AG04450 (cell line): ENCODE data around the gene HLA-DQB1. TPM values are rescaled to one million over a fixed set of nuclear protein-coding genes. Genes with fewer than 3 reads are reported as not detected.
"Not testable (repeated sequence)": the region's sequence is repeated elsewhere in the genome, so short reads cannot be mapped to it uniquely, and the experiment has no call there.

Experiments used
- CTCF ChIA-PET: fragments of 300-600, 350-600 bp; formaldehyde crosslinking; extraction: SDS; loops from one replicate; lab custom pipeline; 2022; ENCODE audit warnings: antibody characterized with exemption, inconsistent platforms; lab: Charles Lee
- POLR2A ChIA-PET: fragments of 350-600 bp; formaldehyde crosslinking; extraction: SDS; loops from one replicate; lab custom pipeline; 2021; ENCODE audit warnings: antibody characterized with exemption, inconsistent platforms; lab: Yijun Ruan, JAX
- DNase-seq: peaks from one replicate; pipeline ENCODE4 v3.0.0-alpha.2; 2011; ENCODE audit warnings: low read depth, low spot score
- H3K27ac ChIP-seq: one replicate; pipeline ENCODE4 v1.5.1; 2012; ENCODE audit warnings: low read depth, low read length, control low read depth
- H3K27me3 ChIP-seq: one replicate; pipeline ENCODE4 v1.6.0; 2012; ENCODE audit warnings: low read length; ENCODE audit not compliant: control insufficient read depth, insufficient read depth
- H3K4me3 ChIP-seq: 2 replicates; pipeline ENCODE4 v1.5.1; 2011; ENCODE audit warnings: mild to moderate bottlenecking, low read depth, low read length, control low read depth
- H3K9me3 ChIP-seq: 2 replicates; pipeline ENCODE4 v1.5.1; 2012; ENCODE audit warnings: low read length; ENCODE audit not compliant: control insufficient read depth, insufficient read depth
- polyA plus RNA-seq: library from polyadenylated mRNA; depleted of rRNA; stranded (reverse); fragments of >200 nt; gene quantifications from 2 replicates; pipeline ENCODE4 v1.2.3, GENCODE V29; 2011
- TF ChIP-seq, protein P1 (sequence below): IDR thresholded peaks from 2 replicates; pipeline ENCODE4 v1.5.1; 2011; ENCODE audit warnings: low read depth, low read length, control low read depth, inconsistent platforms

HLA-DQB1 gene
- polyA plus RNA-seq, 1 experiment: not detected

DNA sequence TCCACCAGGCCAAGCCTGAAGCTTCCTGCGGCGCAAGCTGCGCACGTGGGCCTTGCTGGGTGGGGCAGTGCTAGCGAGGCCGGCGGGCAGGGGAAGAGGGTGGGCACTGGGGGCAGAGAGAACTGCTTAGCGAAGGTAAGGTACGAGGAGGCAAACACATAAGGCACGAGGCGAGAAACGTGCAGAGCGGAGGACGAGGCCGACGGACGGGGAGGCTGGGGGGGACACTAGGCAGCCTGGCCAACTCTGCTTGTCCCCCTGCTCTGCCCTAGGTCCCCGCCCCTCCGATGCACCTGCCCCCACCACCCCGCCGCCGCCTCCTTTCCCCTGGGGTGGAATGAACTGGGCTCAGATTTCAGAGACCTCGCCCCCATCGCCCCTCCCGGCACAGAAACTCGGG, 2.1 kb downstream of the HLA-DQB1 start:
- TF ChIP-seq, protein P1, sequence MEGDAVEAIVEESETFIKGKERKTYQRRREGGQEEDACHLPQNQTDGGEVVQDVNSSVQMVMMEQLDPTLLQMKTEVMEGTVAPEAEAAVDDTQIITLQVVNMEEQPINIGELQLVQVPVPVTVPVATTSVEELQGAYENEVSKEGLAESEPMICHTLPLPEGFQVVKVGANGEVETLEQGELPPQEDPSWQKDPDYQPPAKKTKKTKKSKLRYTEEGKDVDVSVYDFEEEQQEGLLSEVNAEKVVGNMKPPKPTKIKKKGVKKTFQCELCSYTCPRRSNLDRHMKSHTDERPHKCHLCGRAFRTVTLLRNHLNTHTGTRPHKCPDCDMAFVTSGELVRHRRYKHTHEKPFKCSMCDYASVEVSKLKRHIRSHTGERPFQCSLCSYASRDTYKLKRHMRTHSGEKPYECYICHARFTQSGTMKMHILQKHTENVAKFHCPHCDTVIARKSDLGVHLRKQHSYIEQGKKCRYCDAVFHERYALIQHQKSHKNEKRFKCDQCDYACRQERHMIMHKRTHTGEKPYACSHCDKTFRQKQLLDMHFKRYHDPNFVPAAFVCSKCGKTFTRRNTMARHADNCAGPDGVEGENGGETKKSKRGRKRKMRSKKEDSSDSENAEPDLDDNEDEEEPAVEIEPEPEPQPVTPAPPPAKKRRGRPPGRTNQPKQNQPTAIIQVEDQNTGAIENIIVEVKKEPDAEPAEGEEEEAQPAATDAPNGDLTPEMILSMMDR: no peak
- no peak overlapping the region for H3K27ac ChIP-seq
- no peak for DNase-seq
- CTCF ChIA-PET: no interaction called here
- no peaks in the 10 kb centered on the region for H3K27me3 ChIP-seq
- POLR2A ChIA-PET: no interaction called here
- no peak overlapping the region for H3K4me3 ChIP-seq
- no peaks in the 10 kb centered on the region for H3K9me3 ChIP-seq

DNA sequence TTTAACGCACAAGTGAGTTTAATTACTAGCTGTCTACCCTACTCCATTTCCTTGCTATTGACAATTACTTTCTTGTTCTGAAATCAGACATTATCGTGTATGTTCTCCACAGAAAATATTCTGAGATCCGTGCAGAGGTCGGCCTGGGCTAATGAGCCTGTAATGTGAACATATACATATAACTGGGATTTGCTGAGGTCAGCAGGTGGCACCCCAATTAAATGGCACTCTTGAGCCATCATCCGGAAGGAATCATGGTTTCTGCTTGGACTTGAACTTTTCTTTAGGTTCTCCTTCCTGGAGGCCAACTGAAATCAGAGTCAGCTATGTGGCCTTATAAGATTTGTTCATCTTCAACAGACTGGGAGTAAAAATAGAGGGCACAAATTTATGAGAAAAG, 3.6 kb downstream of the HLA-DQB1 start:
- no peak overlapping the region for H3K27ac ChIP-seq
- no peak for DNase-seq
- no peaks in the 10 kb centered on the region for H3K9me3 ChIP-seq
- ChIA-PET POLR2A (no interaction called here), CTCF (no interaction called here)
- no peaks in the 10 kb centered on the region for H3K27me3 ChIP-seq
- H3K4me3 ChIP-seq: no peak overlapping the region
- TF ChIP-seq, protein P1: no peak

DNA sequence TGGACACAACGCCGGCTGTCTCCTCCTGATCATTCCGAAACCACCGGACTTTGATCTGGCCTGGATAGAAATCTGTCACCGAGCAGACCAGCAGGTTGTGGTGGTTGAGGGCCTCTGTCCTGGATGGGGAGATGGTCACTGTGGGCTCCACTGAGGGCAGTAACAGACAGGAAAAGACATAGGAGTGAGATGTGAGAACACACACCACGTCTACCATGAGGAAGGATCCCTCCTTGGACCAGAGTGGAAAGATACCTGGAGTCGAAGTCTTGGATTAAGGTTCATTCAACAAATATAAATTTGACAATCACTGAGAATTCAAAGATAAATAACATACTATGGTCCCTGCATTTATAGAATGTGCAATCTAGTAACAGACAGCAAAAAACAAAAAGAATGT, 4.4 kb downstream of the HLA-DQB1 start:
- Histone ChIP-seq H3K9me3 (no peaks in the 10 kb centered on the region), H3K27ac (no peak overlapping the region), H3K27me3 (no peaks in the 10 kb centered on the region), H3K4me3 (no peak overlapping the region)
- CTCF ChIA-PET: no interaction called here
- DNase-seq: no peak
- POLR2A ChIA-PET: no interaction called here
- TF ChIP-seq, protein P1: no peak

DNA sequence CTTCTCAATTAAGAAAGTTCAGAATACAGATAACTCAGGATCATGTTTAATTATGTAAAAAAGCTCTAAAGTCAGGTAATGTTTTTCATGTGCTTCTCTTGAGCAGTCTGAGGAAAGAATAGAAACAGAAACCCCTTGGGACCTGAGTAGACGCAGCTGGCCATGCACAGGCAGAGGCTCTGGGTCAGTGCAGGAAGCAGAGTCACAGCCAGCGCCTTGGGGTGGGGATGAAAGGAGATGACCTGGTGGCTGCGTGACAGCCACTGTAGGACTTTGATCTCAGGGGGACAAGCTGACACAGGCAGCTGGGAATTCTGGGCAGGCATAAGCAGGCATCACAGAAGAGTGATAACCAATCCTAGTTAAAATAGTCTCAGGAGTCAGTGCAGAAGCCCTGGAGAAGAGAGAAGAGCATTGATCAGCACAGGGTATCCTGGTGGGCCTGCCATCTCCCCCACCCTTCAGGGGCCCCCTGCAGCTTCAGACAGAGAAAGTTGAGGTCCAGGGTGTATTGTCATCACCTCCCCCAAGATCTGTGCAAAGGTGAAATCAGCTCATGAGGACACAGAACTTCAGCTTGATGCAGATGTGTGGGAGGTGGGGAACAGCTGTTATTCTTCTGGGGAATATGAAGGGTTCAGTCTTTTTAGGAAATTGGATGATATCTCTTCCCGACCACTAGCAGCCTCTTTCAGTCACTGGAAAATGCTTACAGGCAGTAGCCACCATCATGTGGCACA, 6.4 kb downstream of the HLA-DQB1 start:
- TF ChIP-seq, protein P1: no peak
- Histone ChIP-seq H3K4me3 (no peak overlapping the region), H3K9me3 (no peaks in the 10 kb centered on the region), H3K27me3 (no peaks in the 10 kb centered on the region), H3K27ac (no peak overlapping the region)
- POLR2A ChIA-PET: no interaction called here
- DNase-seq: no peak
- CTCF ChIA-PET: no interaction called here

DNA sequence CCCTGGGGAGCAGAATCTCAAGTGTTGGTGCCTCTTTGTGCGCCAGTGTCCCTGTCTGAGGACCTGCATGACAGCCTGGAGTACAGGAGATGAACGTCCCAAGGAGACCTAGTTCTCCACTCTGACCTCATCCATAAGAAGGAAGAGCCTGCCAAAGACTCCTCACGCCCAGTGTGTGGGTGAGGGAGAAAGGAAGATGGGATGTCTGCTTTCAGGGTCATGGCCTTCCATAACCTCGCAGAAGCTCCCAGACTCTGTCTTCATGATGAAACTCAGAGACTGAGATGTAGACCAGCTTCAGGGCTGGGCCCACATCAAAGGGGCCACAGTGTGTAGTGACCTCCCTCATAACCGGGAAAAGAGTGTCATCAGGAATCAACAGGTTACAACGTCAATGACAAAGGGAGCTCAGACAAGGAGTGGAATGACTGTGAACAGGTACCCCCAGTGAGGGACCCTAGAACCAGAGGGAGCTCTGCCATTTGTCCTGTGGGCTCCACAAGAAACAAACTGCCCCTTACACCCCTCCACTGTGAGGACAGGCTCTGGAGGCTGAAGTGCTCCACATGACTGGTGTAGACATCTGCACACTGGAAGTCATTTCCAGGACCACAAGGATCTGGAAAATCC, 8.1 kb downstream of the HLA-DQB1 start:
- POLR2A ChIA-PET: no interaction called here
- Histone ChIP-seq H3K27me3 (no peaks in the 10 kb centered on the region), H3K4me3 (no peak overlapping the region), H3K9me3 (no peaks in the 10 kb centered on the region), H3K27ac (no peak overlapping the region)
- DNase-seq: no peak
- CTCF ChIA-PET: no interaction called here
- TF ChIP-seq, protein P1: no peak

DNA sequence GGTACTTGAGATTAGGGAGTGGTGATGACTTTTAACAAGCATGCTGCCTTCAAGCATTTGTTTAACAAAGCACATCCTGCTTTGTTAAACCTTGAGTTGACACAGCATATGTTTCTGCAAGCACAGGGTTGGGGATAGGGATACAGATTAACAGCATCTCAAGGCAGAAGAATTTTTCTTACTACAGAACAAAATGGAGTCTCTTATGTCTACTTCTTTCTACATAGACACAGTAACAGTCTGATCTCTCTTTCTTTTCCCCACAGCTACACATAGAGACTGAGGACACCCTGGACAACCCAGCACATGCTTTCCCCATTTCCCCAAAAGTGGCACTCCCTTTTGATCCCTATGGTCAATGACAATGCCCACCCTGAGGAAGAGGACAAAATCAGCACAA, 8.6 kb downstream of the HLA-DQB1 start:
- DNase-seq, H3K27ac ChIP-seq, POLR2A ChIA-PET, H3K27me3 ChIP-seq, H3K4me3 ChIP-seq, H3K9me3 ChIP-seq, CTCF ChIA-PET: not testable (repeated sequence)

DNA sequence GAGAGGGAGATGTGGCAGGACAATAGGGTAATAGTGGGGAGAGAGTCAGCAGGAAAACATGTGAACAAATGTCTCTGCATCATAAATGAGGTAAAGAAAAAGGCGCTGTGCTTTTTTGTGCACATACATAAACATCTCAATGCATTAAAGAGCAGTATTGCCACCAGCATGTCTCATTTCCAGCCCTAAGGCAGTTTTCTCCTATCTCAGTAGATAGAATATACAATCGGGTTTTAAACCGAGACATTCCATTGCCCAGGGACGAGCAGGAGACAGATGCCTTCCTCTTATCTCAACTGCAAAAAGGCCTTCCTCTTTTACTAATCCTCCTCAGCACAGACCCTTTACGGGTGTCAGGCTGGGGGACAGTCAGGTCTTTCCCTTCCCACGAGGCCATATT, 9.1 kb downstream of the HLA-DQB1 start:
- H3K27ac ChIP-seq, POLR2A ChIA-PET, H3K27me3 ChIP-seq, H3K9me3 ChIP-seq, DNase-seq, CTCF ChIA-PET, H3K4me3 ChIP-seq: not testable (repeated sequence)
